ENCODE measurements around the gene RABL6.
"Not testable (repeated sequence)": the region's sequence is repeated elsewhere in the genome, so short reads cannot be mapped to it uniquely, and the experiment has no call there.

Gene RABL6

GRCh38 chr9:136777359-136777758 is 30.4 kb upstream of the RABL6 start:
- DNase-seq = no peak

GRCh38 chr9:136779808-136780207 is 27.9 kb upstream of the RABL6 start:
- DNase-seq = no peak

- no peak for DNase-seq
Measured at GRCh38 chr9:136782452-136782851, 25.3 kb upstream of the RABL6 start.

DNA sequence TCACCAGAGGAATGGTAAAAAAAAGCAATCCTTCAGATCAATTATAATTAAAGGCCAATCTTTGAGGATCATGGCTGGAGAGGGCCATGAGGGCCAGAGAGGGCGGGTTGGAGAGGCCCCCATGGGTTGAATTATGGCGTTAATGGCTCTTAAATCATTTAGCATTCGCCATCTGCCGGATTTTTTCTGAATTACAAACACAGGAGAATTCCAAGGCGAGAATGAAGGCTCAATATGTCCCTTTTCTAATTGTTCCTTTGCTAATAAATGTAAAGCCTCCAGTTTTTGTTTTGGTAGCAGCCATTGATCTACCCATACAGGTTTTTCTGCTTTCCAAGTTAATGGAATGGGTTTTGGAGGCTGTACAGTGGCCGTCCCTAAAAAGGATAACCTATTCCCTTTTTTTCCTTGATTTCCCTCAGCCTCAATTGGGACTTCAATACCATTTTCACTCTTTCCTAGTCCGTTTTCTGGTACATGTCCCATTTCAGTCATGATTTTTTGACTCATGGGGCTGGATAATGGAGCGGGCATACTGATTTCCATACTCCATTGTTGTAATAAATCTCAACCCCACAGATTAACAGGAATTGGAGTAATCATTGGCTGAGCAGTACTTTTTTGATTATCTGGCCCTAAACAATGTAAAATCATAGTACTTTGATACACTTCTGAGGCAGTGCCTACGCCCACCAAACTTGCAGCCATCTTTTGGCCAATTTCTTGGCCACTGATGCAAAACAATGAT is 23.3 kb upstream of the RABL6 start:
- peak; percentile 79 for DNase-seq

- DNase-seq = no peak
Measured at GRCh38 chr9:136784997-136785361, 22.8 kb upstream of the RABL6 start.

GRCh38 chr9:136785565-136786355 is 22.0 kb upstream of the RABL6 start:
- DNase-seq = not testable (repeated sequence)

DNA sequence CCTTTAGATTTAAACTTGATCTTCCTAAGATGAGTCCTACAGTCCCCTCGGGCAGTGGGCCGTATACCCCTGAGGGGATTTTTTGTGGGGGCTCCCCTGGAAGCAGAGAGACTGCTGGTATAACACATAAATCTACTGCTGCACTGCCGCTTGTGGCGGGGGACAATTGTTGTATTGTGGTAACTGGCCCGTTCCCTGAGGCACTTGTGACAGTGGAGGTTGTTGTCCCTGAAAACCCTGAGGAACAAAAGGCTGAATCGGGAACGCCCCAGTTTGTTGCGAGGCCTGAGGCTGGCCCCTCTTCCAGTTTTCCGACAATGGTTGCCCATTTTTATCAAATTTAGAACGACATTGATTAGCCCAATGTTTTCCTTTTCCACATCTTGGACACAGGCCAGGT is 21.3 kb upstream of the RABL6 start:
- no peak for DNase-seq

- DNase-seq = not testable (repeated sequence)
Measured at GRCh38 chr9:136786983-136787382, 20.8 kb upstream of the RABL6 start.

DNA sequence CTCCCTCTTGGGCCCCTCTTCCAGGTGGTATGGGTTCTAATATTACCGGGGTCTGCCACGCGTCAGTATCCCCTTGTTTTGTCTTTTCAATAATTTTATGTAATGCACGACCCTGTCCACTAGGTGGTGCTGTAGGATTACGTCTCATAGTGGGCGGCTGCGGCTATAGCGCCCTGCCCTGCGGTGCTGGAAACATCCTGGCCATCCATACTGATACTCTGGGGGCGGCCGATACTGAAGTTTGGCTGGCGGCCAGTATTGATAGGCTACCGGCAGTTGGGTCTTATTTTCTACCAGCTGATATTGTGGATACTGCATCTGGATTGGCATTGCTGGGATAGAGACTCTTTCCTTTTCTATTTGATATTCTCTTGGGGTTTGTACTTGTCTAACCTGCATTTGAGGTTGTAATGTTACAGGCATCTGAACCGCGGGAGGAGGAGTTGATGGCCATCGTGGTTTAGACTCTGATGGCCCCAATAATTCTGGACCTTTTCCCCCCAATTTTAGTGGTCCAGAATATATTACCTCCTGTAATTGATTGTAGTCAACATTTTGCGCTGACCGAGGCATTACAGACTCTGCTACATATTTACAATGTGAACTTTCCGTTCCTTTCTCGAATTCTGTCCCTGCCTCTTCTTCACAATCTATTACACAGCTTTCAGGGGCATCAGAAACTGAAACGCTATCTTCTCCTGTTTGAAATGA is 19.9 kb upstream of the RABL6 start:
- peak; percentile 82 for DNase-seq

DNA sequence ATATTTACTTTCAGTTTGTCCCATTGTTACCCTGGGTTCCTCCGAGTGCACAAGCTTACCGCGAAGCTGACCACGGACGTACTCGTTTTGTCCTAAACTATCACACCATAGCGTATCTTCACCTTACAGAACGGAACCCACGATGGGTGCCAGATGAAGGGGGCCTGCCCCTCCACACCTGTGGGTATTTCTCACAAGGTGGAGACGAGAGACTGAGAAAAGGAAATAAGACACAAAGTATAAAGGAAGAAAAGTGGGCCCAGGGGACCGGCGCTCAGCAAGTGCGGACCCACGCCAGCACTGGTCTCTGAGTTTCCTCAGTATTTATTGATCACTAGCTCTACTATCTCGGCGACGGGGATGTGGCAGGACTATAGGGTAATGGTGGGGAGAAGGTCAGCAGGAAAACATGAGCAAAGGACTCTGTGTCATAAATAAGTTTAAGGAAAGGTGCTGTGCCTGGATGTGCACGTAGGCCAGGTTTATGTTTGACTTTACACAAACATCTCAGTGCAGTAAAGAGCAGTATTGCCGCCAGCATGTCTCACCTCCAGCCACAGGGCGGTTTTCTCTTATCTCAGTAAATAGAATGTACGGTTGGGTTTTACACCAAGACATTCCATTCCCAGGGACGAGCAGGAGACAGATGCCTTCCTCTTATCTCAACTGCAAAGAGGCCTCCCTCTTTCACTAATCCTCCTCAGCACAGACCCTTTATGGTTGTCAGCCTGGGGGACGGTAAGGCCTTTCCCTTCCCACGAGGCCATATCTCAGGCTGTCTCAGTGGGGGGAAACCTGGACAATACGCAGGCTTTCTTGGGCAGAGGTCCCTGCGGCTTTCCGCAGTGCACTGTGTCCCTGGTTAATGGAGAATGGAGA is 18.9 kb upstream of the RABL6 start:
- DNase-seq = not testable (repeated sequence)

GRCh38 chr9:136789523-136789937 is 18.2 kb upstream of the RABL6 start:
- DNase-seq = no peak

DNA sequence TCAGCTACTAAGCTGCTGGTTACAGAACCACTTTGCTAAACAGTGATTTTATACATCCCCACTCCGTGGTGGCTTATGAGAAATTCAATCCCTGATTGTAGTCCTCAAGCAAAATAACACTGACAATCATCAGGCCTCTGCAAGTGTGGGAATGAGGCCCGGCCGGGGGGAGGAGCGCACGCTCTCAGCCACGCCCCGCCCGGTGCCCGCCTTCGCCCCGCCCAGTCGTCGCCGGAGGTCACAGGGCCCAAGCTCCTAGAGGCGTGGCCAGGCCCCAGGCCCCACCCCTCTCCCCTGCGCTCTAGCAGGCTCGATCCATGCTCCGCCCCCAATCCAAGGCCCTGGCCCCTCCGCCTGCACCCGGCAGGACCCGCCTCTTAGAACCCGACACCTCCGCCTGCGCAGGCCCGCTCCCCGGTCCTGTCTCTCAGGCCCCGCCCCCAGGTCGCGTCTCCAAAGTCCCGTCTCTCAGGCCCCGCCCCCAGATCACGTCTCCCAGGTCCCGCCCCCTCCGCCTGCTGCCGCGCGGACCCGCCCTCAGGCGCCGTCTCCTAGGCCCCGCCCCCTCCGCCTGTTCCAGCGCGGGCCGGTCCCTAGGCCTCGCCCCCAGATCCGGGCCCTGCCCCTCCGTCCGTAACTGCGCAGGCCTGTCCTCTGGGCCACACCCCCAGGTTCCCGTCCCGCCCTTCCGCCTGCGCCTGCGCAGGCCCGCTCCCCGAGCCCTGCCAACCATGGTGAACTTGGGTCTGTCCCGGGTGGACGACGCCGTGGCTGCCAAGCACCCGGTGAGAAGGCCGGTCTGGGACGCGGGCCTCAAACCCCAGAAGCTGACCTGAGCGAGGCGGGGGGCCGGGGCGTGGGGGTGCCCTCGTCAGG is 16.9 kb upstream of the RABL6 start, which contains the start of gene TMEM141:
TMEM141 (plus strand) TSS at position 705 of the 876 bp plus-strand sequence; CDS start at position 732, 27 bp downstream.
- peak; percentile 100 for DNase-seq

GRCh38 chr9:136791516-136792276 is 16.1 kb upstream of the RABL6 start:
- DNase-seq = peak; percentile 85

GRCh38 chr9:136792321-136793085 is 15.2 kb upstream of the RABL6 start:
- no peak for DNase-seq

- no peak for DNase-seq
Measured at GRCh38 chr9:136793086-136793946, 14.4 kb upstream of the RABL6 start.

DNA sequence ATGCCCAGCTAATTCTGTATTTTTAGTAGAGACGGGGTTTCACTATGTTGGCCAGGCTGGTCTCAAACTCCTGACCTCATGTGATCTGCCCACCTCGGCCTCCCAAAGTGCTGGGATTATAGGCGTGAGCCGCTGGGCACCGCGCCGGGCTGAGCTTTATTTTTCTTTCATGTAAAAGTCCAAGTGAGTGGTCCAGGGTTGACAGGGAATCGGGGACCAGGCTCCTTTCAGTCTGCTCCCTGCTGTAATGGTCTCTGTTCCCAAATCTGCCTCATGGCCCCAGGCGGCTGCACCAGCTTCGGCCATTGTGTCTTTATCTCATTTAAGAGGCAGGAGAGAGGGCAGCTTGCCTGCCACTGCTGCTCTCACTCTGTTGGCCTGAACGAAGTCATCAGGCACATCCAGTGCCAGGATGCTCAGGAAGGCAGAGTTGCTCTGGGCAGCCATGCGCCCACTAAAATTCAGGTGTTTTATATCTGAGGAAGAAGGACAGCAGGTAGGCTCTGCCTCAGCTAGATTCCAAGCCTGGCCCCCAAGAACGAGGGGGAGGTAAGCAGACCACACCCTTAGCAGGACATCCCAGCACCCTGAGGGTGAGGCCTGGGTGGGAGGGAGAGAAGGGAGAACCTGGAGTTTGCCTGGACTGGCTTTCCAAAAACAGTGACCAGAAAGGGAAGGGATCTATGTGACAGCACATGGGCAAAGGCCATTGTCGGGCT is 13.3 kb upstream of the RABL6 start:
- no peak for DNase-seq

DNA sequence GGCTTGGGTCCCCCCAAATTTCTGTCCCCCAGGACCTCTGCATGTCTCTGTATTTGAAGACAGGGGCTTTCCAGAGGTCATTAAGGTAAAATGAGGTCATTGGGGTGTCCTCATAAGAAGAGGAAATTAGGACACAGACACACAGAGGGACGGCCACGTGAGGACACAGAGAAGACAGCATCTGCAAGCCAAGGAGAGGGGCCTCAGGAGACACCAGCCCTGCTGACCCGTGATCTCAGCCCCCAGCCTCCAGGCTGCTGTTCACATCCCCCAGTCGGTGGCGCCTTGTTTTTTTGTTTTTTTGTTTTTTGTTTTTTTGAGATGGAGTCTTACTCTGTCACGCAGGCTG is 12.8 kb upstream of the RABL6 start:
- no peak for DNase-seq

- DNase-seq = no peak
Measured at GRCh38 chr9:136796238-136796774, 11.4 kb upstream of the RABL6 start, which contains the start of gene CCDC183. TSS of gene CCDC183 (plus strand) at chr9:136796338. CDS start at chr9:136796398, 60 bp downstream.
